GM18508 (cell line): ENCODE results near the gene CTSZ.

Experiments
- ATAC-seq: cut with Tn5 transposase; IDR thresholded peaks from one replicate; pipeline ENCODE4 v1.9.1; 2021; ENCODE audit warnings: moderate number of reproducible peaks; ENCODE audit not compliant: insufficient read depth, unreplicated experiment

The CTSZ gene

DNA sequence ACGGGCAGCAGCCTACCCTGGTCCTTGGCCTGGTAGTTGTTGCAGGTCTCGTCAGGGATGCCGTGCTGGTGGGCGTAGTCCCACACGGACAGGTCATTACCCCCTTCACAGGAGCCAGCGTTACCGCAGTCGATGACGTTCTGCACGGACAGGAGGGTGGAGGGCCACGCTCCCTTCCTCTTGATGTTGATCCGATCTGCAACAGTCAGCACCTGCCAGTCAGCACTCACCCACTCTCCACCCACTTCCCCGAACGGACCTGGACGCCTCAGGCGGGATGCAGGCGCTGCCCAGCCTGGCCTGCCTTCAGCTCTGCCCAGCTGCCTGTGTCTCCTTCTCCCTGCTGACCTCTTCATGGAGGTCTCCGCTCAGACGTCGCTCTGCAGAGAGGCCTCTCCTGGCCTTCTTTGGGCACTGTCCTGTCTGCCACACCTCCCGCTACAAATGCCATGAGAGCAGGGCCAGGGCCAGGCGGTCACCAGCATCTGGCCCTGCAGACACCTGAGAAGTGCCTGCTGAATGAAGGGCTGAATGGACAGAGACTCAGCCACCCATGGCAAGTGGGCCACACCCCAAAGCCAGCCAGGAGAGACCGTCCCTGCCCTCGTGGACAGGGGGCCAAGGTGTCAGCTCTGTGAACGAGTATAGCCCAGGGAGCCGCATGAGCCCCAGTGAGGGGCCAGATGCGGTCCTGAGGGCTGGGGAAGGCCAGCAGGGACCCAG, 5.4 kb downstream of the CTSZ start:
- no peak for ATAC-seq

DNA sequence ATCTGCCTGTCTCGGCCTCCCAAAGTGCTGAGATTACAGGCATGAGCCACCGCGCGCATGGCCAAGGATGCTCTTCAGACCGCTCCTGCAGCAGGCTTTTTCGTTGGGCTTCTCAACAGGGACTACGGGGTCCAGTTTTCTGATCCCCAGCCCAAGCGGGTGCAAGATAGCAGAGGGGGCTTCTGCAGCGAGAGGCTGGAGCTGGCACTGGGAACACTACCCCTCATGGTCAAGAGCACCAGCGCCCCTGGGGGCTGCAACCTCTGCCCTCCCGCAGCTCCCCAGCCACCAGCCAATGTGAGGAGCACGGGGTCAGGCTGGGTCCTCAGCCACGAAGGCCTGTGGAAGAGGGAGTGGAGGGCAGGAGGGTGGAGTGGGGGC, 6.0 kb downstream of the CTSZ start:
- ATAC-seq, result no peak

DNA sequence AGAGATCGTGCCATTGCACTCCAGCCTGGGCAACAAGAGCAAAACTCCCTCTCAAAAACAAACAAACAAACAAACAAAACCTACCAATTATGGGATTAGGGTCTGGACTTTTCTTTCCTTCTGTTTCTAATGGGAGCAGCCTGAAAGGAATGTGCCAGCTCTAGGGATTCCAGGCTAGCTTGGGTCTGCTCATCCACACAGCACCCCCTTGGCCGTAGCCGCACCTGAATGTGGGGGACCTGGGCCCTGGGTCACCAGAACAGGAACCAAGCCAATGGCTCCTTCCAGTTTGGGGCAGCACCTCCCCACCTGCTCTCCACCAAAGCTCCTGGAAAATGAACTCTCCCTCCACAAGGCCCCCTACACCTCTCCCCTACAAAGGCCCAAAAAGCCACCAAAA, 6.7 kb downstream of the CTSZ start:
- no peak for ATAC-seq

DNA sequence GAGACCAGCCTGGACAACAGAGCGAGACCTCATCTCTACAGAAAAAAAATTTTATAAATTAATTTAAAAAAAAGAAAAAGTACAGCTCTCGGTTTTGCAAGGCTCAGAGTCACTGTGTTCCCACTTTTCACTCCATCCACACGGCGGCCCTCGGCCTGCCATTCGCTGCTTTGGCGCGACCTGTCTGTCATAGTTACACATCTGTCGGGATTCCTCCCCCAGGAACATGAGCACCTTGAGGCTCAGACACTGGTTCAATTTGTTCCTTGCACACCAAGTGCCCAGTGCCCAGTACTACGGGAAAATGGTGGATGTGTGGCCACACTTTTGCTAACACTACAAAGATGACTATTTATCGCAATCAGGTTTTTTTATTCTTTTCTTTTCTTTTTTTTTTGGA, 8.4 kb downstream of the CTSZ start:
- ATAC-seq, result no peak

DNA sequence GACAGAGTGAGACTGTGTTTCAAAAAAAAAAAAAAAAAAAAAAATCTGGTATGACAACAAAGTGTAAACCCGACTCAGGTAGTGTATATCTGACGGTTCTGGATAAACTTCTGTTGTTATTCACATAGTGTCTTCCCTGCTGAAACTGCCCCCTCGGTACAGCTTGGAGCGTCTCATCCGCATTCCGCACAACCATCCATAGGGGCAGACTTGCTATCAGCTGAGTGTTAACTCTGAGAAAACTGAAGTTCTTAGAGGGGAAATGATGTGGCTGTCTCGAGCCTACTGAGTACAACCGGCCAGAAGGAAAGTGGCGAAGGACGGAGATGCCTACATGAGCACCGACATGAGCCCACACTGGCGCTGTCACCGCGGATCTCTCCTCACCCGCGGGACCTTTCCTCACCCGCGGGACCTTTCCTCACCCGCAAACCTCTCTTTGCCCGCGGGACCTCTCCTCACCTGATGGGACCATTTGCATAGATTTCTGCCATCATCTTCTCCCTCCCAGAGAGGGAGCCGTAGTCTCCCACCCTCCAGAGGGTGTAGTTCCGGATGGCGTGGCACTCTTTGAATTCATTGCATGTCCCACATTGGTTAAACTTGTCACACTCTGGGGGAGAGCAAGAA, 9.8 kb downstream of the CTSZ start:
- ATAC-seq, result no peak

DNA sequence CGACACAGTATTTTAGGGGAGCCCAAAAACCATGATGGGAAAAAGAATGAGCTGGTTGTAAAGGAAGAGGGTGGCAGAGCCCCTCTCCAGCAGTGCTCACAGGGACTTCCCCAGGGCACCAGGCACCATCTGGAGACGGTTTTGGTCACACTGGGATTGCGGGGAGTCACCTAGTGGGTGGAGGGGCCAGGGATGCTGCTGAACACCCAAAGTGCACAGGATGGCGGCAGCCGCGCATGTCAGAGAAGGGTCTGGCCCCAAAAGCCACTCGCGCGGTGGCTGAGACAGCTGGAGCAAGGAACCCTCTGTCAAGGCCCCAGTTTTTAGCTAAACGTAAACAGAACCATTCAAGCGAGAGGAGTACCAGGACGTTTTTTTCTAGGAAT, 10.8 kb downstream of the CTSZ start:
- ATAC-seq, result no peak

DNA sequence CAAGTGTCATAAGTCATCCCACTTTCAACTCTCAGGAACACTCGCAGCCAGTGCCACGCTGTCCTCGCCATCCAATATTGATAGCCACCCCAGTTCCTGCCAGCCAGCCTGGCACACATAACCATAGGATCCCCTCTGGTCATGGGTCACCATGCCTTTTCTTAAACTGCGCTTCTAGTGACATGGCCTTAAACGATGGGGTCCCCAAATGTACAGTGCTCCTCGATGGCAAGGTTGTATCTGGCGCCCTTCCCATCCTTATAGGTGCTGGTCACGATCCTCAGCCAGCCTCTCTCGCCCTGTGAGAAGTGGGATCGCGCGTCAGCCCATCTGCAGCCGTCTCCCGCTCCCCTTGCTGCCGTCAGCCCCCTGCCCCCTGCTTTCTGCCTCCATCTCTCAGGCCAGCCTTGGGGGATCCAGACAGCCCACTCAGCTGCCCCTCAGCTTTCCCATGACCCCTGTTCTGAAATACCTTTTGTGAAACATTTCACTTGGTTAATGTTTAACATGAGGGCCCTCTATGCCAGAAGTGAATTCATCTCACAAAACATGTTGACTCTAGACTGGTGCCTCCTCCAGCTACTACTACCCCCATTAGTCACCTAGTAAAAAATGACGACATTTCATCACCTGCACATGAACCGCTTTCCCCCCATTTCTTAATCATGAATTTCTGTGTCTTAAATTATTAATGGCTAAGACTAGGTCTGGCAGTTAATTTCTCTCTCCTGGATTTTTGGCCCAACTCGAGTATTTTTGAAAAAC, 11.4 kb downstream of the CTSZ start:
- ATAC-seq, result no peak

DNA sequence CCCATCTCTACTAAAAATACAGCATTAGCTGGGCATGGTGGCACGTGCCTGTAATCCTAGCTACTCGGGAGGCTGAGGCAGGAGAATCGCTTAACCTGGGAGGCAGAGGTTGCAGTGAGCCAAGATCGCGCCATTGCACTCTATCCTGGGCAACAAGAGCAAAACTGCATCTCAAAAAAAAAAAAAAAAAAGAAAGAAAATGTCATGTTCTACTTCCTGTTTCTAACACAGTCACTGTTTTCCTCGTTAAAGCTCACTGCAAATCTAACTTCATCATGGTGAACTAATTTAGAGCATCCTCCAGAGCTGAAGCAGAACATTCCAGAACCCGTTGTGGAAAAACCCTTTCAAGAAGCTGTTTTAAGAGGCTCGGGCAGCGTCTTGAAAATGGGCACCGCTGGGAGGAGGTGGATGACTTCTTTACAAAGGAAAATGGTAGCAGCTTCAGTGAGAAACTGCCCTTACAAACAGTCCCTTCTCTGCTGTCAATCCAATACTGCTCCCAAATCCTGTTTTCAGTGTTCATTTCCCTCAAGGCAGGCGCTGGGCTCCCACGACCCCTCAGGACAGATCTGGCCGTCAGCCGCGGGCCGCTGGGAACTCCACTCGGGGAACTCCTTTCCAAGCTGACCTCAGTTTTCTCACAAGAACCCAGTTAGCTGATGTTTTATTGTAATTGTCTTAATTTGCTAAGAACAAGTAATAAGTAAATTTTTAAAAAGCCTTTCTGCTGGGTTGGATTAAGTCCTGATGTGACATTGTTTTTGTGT, 12.5 kb downstream of the CTSZ start:
- no peak for ATAC-seq

DNA sequence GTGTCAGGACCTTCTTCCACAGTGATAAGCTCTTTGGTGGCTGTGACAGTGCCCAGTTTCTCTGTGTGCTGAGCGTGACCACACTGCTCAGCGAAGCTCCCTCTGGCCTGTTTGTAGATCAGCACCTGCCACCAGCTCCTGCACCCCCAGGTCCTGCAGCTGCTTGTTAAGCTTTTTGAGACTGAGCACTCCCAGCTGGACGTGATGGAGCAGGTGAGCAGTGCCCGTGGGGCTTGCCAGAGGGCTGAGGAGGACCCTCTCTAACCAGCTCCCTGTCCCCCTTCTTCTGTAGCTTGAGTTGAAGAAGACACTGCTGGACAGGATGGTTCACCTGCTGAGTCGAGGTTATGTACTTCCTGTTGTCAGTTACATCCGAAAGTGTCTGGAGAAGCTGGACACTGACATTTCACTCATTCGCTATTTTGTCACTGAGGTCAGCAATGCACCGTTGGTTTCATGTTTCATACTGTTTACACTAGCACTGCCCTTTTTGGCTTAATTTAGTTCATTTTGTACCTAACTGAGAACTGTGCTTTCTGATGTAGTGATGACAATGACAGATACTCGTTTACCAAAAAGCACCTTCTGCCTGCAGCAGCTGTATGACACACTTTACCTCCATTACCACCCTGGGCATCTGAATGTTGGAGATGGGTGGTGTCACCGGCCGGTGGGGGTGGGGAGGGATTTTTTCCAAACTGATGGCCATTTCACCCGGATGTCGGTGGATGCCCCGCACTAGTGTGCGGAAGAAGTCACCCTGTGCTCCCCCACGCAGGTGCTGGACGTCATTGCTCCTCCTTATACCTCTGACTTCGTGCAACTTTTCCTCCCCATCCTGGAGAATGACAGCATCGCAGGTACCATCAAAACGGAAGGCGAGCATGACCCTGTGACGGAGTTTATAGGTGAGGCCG, 13.5 kb downstream of the CTSZ start:
- ATAC-seq, result no peak

DNA sequence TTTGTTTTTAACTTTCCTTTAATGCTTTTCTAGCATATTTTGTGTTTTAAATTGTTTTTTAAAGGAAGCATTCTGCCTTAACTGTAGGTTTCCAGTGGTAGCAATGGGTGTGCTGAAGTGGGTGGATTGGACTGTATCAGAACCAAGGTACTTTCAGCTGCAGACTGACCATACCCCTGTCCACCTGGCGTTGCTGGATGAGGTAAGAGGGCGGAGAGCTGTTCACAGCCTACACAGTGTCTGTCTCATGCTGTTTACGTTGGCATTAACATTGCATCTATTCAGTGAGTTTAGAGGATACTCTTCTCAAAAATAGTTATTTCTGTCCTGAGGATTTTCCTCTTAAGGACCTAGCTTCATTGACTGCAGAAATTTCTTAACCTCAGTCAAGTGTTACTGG, 14.1 kb downstream of the CTSZ start:
- ATAC-seq, result no peak

DNA sequence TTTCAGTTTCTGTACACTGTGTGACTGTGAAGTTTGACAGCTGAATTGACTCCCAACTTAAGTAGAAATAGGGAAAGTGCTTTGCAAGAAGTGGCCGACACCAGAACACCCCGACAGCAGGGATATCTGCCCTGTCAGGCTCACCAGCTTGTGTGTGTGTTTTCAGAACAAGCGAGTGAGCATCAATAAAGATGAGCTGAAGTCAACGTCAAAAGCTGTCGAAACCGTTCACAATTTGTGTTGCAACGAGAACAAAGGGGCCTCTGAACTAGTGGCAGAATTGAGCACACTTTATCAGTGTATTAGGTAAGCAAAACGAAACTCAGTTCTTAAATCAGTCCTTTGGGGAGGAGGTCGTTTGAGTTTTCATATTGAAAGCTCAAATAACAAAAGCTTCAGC, 15.3 kb downstream of the CTSZ start:
- ATAC-seq, result no peak

DNA sequence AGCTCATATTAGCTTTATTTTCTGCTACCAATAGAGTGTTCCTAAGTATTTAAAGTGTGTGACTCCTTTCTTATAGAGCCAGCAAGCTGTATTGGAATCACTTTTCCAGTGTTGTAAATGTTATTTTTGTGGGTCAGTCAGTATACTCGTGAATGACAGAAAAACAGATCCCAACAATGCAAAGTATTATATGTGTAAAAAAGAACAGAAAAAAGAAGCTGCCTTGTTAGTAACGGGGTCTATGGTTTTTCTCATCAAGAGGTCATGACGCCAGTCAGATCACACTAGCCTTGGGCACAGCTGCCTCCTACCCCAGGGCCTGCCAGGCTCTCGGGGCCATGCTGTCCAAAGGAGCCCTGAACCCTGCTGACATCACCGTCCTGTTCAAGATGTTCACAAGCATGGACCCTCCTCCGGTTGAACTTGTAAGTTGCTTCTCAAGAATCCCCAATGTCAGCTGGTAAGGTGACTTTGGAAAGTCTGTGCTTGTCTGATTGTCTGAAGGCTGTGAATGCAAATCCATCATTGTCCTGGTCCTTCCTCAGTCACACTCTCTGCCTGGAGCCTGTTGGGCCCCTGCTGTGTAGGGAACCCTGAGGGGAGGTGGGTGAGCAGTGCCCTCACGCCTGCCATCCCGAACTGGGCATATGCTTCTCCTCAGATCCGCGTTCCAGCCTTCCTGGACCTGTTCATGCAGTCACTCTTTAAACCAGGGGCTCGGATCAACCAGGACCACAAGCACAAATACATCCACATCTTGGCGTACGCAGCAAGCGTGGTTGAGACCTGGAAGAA, 16.2 kb downstream of the CTSZ start:
- ATAC-seq, result no peak

DNA sequence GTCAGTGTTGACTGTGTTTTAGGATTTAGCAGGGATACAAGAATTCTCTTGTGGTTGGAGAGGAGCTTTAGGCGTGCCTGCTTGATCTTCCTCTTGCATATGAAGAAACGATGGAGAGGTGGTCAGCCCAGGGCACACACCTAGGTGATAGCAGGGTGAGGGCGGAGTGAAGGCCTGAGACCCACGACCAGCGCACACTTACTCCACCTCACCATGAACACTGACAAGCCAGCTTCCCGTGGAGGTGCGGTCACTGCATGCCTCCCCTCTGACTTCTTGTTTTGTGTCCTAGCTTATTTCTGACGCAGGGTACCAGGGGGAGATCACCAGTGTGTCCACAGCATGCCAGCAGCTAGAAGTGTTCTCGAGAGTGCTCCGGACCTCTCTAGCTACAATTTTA, 17.9 kb downstream of the CTSZ start:
- no peak for ATAC-seq

DNA sequence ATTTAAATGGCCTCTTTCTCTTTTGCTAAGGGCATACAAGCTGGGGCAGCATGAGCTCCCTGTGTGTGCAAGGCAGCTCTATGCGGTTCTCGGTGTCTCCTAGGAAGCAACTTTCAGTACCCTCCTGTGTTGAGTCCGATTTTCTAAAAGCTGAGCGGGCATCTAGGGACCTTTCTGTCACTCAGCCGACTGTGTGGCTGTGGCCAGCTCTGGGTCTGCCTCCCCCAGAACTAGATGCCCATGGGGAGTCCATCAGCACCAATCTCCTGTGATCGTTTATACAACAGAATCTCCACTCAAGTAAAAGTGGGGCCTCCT, 18.5 kb downstream of the CTSZ start:
- no peak for ATAC-seq

DNA sequence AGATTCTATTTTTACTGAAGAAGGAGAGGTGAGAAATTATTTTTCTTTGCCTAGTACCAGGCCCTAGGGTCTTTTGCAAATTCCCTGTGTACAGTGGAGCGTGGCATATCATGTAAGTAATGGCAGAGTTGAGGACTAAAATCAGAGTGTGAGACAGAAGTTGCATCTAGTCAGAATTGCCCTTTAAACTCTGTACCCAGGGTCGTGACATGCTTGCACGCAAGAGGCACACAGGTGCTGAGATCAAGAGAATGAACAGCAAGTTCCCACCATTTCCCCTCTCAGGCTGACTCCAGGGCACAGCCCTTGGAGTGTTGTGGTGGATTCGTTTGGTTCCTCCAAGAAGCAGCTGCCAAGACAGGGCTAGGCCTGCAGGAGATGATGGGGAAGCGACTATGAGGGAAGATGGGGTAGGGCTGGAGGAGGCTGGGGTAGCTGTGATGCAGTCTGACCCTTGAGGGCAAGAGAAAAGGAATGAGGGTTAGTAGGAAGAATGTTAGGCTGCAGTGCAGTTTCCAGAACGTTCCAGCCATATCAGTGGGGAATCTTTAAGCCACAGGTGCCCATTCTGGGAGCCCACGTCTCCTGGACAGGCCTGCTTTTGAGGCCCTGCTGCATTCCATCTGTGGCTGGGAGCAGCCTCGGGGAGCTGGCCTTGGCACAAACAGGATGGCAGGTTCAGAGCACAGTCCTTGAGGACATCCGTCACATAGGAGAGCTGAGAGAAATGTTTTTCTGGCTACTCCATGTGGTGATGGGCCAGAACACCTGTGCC, 19.1 kb downstream of the CTSZ start:
- ATAC-seq, result no peak

DNA sequence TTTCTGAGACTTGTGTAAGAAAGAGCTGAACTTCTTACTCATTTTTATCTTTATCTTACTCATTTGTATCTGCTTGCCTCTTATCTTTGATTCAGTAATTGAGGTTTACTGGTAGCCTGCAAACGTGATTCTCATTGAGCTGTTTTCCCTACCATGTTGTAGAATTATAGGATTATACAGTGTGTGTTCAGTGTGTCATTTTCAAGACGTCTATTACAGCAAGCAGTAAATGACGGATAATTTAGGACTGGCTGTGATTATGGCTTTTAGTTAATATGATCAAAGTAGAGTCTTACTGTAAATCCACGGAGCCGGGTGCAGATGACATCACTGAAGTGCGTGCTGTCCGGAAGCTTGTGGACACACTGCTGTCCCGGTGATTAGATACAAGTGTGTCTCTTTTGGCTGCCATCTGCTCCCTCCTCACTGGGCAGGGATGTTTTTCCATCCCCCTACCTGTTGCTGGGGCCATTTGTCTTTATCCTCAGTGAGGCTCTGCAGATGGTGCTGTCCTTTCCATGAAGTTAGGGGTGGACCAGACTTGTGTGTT, 20.0 kb downstream of the CTSZ start:
- ATAC-seq, result no peak

DNA sequence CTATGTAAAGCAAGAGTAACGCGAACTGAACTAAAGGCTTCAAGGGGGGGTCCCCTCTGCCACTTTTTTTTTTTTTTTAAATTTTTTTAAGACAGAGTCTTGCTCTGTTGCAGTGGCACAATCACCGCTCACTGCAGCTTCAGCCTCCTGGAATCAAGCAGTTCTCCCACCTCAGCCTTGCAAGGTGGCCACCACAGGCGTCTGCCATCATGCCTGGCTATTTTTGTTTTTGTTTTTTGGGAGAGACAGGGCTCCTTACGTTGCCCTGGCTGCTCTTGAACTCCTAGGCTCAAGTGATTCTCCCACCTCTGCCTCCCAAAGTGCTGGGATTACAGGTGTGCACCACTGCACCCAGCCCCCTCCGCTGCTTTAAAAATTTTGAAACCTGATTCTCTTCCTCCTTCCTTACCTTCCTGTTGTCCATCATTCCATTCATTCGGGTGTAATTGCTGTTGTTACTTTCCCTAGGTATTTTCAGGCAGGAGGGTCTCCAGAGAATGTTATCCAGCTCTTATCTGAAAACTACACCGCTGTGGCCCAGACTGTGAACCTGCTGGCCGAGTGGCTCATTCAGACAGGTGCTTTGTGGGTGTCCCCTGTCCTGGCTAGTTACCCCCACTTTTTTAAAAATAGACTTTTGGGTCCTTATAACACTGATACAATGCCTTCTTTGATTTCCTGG, 20.6 kb downstream of the CTSZ start:
- ATAC-seq, result no peak

DNA sequence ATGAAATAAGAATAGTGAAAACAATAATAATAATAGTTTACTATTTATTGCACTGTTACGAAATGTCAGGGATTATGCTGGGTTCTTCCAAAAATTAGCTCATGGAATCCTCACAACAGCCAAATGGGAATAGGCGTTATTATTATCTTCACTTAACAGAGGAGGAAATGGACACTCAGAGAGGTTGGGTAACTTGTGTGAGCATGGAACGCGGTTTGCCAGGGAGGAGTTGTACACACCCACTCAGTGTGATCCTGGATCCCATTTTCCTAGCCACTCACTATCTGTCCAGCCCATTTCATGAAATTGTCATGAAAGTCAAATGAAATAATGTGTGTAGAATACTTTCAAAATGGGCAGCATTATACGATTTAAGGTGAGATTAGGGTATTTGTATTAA, 21.4 kb downstream of the CTSZ start:
- no peak for ATAC-seq
